Measurements from ENCODE around the gene OSBP2. TPM values are rescaled to one million over a fixed set of nuclear protein-coding genes. Genes with fewer than 3 reads are reported as not detected.

The OSBP2 gene
- total RNA-seq, 3 donors from 2014 or later, result 2.9 to 5.3 (median 3.4) TPM

- ATAC-seq, result peak; percentile 95
- Histone ChIP-seq H3K9me3 (no peaks in the 10 kb centered on the region), H3K4me1 (ENCODE audit: low read depth) (peaks cover 7% of the 10 kb centered on the region), H3K36me3 (ENCODE audit: low read depth) (no peaks in the 10 kb centered on the region), H3K4me3 (no peak overlapping the region)
- peak; percentile 66 to 89 (median 80) for DNase-seq
- TF ChIP-seq CTCF (IDR thresholded peaks at IDR 0.05), result no peak
- intact Hi-C loops (cut with DNase I, micrococcal nuclease), result no loop called here
Observed at GRCh38 chr22:30649430-30650007, 45.2 kb upstream of the OSBP2 start.

DNA sequence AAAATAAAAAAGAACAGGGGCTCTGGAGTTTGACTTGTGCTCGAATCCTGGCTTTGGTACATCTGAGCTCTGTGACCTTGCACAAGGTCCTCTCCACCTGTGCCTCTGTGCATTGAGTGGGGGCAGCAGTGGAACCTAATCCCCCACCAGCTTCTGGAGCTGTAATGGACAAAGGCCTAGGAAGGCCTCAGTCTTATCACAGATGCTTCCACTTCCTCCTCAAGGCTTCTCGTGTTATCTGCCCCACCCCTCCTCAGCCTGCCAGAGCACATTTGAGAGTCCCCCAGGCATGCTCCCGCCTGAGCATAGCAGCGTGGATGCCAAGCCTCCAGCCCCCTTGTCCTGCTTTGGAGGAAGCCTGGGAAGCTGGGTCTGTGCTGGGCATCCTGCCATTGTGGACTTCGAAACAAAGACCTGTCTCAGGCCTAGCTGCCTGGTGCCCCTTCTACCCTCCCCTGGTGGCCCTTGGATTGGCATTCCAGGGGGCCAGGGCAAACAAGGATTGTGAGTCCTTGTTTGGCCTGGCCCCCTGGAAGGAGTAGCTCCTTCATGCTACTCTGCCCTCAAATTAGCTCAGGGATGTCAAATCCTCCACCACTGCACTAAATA, 44.1 kb upstream of the OSBP2 start:
- Histone ChIP-seq H3K4me3 (no peak overlapping the region), H3K4me1 (ENCODE audit: low read depth) (peaks cover 7% of the 10 kb centered on the region), H3K9me3 (no peaks in the 10 kb centered on the region), H3K36me3 (ENCODE audit: low read depth) (no peaks in the 10 kb centered on the region)
- no peak for TF ChIP-seq CTCF (IDR thresholded peaks at IDR 0.05)
- intact Hi-C loops (cut with DNase I, micrococcal nuclease), result no loop called here
- no peak for DNase-seq
- ATAC-seq, result no peak

- peak in 1 of 3 donors; percentile 17 for DNase-seq
Observed at GRCh38 chr22:30652852-30653251, 41.8 kb upstream of the OSBP2 start.

DNA sequence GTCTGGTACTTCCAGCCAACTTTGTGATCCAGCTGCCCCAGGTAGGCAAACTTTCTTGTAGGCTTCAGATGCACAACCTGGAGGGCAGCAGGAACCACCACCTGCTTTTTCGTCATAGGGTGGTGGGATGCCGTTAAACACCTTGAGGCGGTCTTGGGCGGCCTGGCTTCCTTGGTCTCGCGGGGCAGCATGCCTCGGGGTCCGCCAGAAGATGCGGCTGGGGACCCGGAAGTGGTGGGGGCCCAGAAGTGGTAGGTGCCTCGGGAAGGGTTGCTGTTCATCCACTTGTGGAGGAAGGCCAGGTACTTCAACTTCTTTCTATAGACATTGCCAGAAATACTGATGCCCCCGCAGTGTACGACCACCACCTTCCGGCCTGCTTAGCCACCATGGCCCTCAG, 40.3 kb upstream of the OSBP2 start:
- no peak for TF ChIP-seq CTCF (IDR thresholded peaks at IDR 0.05)
- peak in 1 of 3 donors; percentile 12 for DNase-seq
- Histone ChIP-seq H3K9me3 (no peaks in the 10 kb centered on the region), H3K4me1 (ENCODE audit: low read depth) (no peaks in the 10 kb centered on the region), H3K36me3 (ENCODE audit: low read depth) (no peaks in the 10 kb centered on the region), H3K4me3 (no peak overlapping the region)
- no peak for ATAC-seq
- intact Hi-C loops (cut with DNase I, micrococcal nuclease), result no loop called here

More at GRCh38 chr22:30652852-30653251, 41.8 kb upstream of the OSBP2 start:
- Histone ChIP-seq H3K9me3 (no peaks in the 10 kb centered on the region), H3K4me3 (no peak overlapping the region), H3K36me3 (ENCODE audit: low read depth) (no peaks in the 10 kb centered on the region), H3K4me1 (ENCODE audit: low read depth) (no peaks in the 10 kb centered on the region)
- TF ChIP-seq CTCF (IDR thresholded peaks at IDR 0.05), result no peak
- ATAC-seq, result peak; percentile 49
- intact Hi-C loops (cut with DNase I, micrococcal nuclease), result no loop called here

DNA sequence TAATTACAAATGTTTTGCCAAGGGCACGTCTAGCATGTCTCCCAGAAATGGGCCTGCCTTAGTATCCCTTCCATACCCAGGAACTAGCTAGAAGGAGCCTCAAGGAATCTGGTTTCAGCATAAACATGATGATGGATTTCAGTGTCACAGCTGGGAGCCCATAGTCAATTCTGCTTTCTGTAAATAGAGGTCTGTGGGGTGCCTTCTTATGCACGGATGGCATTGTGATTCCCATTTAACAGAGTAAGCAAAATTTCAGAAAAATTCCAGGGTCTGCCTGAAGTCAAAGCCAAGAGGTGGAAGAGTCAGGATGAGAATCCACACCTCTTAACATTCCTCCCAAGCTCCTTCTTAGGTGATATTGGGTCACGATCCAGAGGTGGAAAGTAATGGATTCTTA, 39.1 kb upstream of the OSBP2 start:
- Histone ChIP-seq H3K4me1 (ENCODE audit: low read depth) (no peaks in the 10 kb centered on the region), H3K4me3 (no peak overlapping the region), H3K9me3 (no peaks in the 10 kb centered on the region), H3K36me3 (ENCODE audit: low read depth) (no peaks in the 10 kb centered on the region)
- intact Hi-C loops (cut with DNase I, micrococcal nuclease), result no loop called here
- no peak for TF ChIP-seq CTCF (IDR thresholded peaks at IDR 0.05)
- ATAC-seq, result no peak
- no peak for DNase-seq

All from mucosa of descending colon (tissue), 3 donors.